Measurements from ENCODE around the gene MAPK7.
A peak's percentile ranks its signal among the peaks of the same experiment; 100 is the strongest.

Gene MAPK7

GRCh38 chr17:19364699-19365498 lies 13.4 kb upstream of the MAPK7 start:
- no peak for DNase-seq

GRCh38 chr17:19365499-19365817 lies 12.8 kb upstream of the MAPK7 start:
- no peak for DNase-seq

- DNase-seq: no peak
Measured at GRCh38 chr17:19365833-19366636, 12.3 kb upstream of the MAPK7 start.

GRCh38 chr17:19366637-19366972 lies 11.7 kb upstream of the MAPK7 start:
- no peak for DNase-seq

GRCh38 chr17:19368229-19368628 lies 10.1 kb upstream of the MAPK7 start:
- no peak for DNase-seq

GRCh38 chr17:19369107-19369778 lies 9.1 kb upstream of the MAPK7 start:
- DNase-seq: no peak

- DNase-seq: peak; percentile 56
Measured at GRCh38 chr17:19369846-19370492, 8.3 kb upstream of the MAPK7 start.

GRCh38 chr17:19370493-19370960 lies 7.8 kb upstream of the MAPK7 start:
- DNase-seq: peak; percentile 47

- peak; percentile 16 for DNase-seq
Measured at GRCh38 chr17:19371259-19372010, 6.9 kb upstream of the MAPK7 start.

GRCh38 chr17:19372011-19372370 lies 6.3 kb upstream of the MAPK7 start:
- DNase-seq: no peak

- no peak for DNase-seq
Measured at GRCh38 chr17:19372439-19372838, 5.9 kb upstream of the MAPK7 start.

- DNase-seq: no peak
Measured at GRCh38 chr17:19372866-19373504, 5.3 kb upstream of the MAPK7 start.

GRCh38 chr17:19374136-19374535 lies 4.2 kb upstream of the MAPK7 start:
- no peak for DNase-seq

GRCh38 chr17:19375732-19376131 lies 2.6 kb upstream of the MAPK7 start:
- DNase-seq: no peak

GRCh38 chr17:19376811-19377210 lies 1.5 kb upstream of the MAPK7 start:
- DNase-seq: peak; percentile 16

- DNase-seq: peak; percentile 99
Measured at GRCh38 chr17:19377602-19378415, 489 bp upstream of the MAPK7 start.

- DNase-seq: no peak
Measured at GRCh38 chr17:19379361-19380065, 1.2 kb downstream of the MAPK7 start.

- DNase-seq: no peak
Measured at GRCh38 chr17:19380481-19381301, 2.4 kb downstream of the MAPK7 start.

- no peak for DNase-seq
Measured at GRCh38 chr17:19381361-19381740, 3.1 kb downstream of the MAPK7 start.

All from activated CD4-positive, alpha-beta T cell treated with anti-CD3 and anti-CD28 coated beads, Interleukin-10, Interleukin-2, amounts not matched to agents 100 ng/mL and 50 ng/mL, durations not matched to agents 16 hours and 8 hours (primary cell).